Ectodermal cell (in vitro differentiated cells): ENCODE results near the gene CRELD1.
"Not testable (repeated sequence)": the region's sequence is repeated elsewhere in the genome, so short reads cannot be mapped to it uniquely, and the experiment has no call there.

Source experiments
- H3K27ac ChIP-seq: 2 replicates; pipeline ENCODE4 v1.7.0; 2013; ENCODE audit warnings: mild to moderate bottlenecking, low read depth, low read length; ENCODE audit not compliant: insufficient read depth, poor library complexity, severe bottlenecking
- H3K27me3 ChIP-seq: 2 replicates; pipeline ENCODE4 v1.7.0; 2013; ENCODE audit warnings: mild to moderate bottlenecking, low read length; ENCODE audit not compliant: insufficient read depth, control insufficient read depth, poor library complexity, severe bottlenecking
- H3K36me3 ChIP-seq: one replicate; pipeline ENCODE4 v1.7.0; 2013; ENCODE audit warnings: low read length; ENCODE audit not compliant: control insufficient read depth, insufficient read depth
- H3K4me1 ChIP-seq: one replicate; pipeline ENCODE4 v1.7.0; 2013; ENCODE audit warnings: low read length; ENCODE audit not compliant: control insufficient read depth, insufficient read depth
- H3K4me3 ChIP-seq: 2 replicates; pipeline ENCODE4 v1.7.0; 2013; ENCODE audit warnings: low read depth, low read length, control low read depth; ENCODE audit not compliant: insufficient read depth
- H3K9me3 ChIP-seq: 2 replicates; pipeline ENCODE4 v1.7.0; 2013; ENCODE audit warnings: mild to moderate bottlenecking, low read length, moderate library complexity; ENCODE audit not compliant: control insufficient read depth
- WGBS, 2 experiments: methylation state at CpG; one replicate each; pipeline ENCODE4 v1.1.7; 2013; ENCODE audit warnings: missing lambda C conversion rate in 2 of 2; 5-methylcytosine and 5-hydroxymethylcytosine counted together

Gene CRELD1

DNA sequence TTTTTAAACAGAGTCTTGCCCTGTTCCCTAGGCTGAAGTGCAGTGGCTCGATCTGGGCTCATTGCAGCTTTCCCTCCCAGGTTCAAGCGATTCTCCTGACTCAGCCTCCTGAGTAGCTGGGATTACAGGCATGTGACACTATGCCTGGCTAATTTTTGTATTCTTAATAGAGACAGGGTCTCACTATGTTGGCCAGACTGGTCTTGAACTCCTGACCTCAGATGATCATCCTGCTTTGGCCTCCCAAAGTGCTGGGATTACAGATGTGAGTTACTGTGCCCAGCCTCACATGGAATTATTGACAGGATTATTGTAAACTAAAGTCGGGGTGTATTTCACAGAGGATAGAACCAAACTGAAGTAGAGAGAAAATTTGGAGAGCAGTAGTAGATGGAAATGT is 37.9 kb upstream of the CRELD1 start:
- H3K27me3 ChIP-seq, H3K4me3 ChIP-seq, H3K27ac ChIP-seq, H3K4me1 ChIP-seq, H3K9me3 ChIP-seq: not testable (repeated sequence)
- peaks cover 18% of the 10 kb centered on the region for H3K36me3 ChIP-seq
- WGBS, 2 experiments, result 93 to 95% methylated on average over 3 of the region's 3 CpGs

DNA sequence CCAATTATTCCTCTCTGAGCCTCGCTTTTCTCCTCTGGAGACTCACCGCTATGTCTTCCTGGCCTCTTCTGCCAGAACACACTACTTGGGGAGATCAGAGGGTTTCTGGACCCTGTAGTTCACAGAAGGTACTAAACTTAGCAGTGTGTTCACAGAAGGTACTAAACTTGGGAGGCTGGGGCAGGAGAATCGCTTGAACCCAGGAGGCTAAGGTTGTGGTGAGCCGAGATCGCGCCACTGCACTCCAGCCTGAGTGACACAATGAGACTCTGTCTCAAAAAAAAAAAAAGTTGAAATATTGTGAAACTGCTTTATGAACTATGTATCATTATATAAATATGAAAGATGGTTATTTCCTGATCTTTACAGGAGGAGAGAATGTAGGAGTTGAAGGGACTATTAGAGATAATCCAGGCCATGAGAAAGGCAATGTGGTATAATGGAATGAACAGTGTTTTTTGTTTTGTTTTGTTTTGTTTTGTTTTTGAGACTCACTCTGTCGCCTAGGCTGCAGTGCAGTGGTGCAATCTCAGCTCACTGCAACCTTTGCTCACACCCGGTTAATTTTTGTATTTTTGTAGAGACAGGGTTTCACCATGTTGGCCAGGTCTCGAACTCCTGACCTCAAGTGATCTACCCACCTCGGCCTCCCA is 36.8 kb upstream of the CRELD1 start:
- H3K4me3 ChIP-seq, H3K4me1 ChIP-seq, H3K27me3 ChIP-seq, H3K27ac ChIP-seq, H3K9me3 ChIP-seq: not testable (repeated sequence)
- H3K36me3 ChIP-seq, result peaks cover 18% of the 10 kb centered on the region
- 97 to 99% methylated on average over 9 to 10 of the region's 10 CpGs for WGBS, 2 experiments

DNA sequence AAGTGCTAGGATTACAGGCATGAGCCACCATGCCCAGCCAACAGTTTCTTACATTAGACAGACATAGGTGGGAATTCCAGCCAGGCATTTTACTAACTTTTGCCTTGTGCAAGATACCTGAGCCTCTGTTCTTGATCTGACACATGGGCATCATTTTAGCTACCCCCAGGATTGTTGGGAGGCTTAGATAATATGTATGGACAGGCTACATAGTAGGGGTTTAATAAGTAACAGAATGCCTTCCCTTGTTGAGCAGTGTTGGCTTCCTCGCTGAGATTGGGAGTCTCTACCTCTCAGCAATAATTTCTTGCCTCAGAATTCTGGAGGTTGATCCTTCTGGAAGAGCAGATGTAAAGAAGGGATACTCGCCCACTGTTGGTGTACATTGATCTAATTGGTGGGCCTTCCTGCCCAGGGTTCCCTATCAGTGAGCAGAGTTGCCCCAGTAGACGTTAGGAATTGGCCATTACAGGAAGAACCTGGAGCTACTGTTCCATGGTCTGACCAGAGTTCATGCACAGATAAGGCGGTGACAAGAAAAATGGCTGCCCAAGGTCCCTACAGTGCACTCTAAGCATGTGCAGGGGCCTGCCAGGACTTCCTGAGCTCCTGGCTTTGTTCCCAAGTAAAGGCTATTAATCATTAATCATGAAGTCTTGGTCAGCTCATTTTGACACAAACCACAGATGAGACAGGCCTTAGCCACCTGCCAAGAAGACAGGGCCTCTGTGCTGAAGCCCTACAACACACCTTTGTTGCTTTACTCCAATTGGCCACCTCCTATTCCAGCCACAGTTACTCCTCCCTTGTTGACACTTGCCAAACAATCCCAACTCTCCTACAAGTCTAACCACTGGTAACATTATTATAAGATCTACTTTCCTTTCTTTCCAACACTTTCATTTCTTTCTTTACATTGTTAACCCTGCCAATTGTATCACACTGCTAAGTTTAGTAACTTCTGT is 35.9 kb upstream of the CRELD1 start:
- WGBS, 2 experiments, result 82 to 86% methylated on average over 4 of the region's 4 CpGs
- no peaks in the 10 kb centered on the region for H3K9me3 ChIP-seq
- H3K4me1 ChIP-seq, result no peaks in the 10 kb centered on the region
- no peaks in the 10 kb centered on the region for H3K27me3 ChIP-seq
- peak overlapping the region; percentile 26 for H3K27ac ChIP-seq
- H3K4me3 ChIP-seq, result no peak overlapping the region
- H3K36me3 ChIP-seq, result peaks cover 12% of the 10 kb centered on the region

DNA sequence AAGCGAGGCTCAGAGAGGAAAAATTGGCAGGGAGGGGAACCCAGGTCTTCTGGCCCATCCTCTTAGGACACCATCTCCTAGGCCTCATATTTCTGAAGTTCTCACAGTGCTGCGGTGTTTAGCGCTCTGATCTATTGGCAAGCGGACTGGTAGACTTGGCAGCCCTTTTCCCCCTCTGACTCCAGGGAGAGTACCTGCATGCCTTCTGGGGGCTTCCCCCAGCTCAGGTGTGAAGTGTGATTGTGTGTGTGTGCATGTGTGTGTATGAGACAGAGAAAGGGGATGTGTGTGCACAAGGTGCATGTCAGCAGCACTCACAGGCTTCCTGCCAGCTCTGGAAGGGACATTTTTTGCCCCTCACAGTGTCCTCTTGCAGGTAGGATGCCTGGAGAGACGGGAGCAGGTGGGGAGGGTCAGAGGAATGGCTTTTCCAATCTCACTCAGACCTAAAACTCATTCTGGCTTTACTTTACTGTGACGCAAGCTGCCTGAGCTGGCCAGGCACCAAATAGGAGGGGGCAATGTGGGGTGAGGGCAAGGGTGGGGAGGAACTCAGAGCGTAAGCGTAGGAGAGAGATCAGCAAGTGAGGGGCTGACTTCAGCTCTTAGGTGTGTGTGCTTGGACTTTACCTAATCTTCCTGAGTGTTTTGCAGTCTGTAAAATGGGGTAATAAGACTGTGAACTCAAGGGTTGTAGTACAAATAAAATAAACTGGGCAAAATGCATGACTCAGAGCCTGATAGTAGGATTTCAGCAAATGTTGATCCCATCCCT is 35.0 kb upstream of the CRELD1 start:
- no peaks in the 10 kb centered on the region for H3K9me3 ChIP-seq
- H3K36me3 ChIP-seq, result peaks cover 2% of the 10 kb centered on the region
- no peaks in the 10 kb centered on the region for H3K4me1 ChIP-seq
- 80 to 84% methylated on average over 8 of the region's 8 CpGs for WGBS, 2 experiments
- H3K27ac ChIP-seq, result peak overlapping the region; percentile 26
- no peaks in the 10 kb centered on the region for H3K27me3 ChIP-seq
- H3K4me3 ChIP-seq, result no peak overlapping the region

DNA sequence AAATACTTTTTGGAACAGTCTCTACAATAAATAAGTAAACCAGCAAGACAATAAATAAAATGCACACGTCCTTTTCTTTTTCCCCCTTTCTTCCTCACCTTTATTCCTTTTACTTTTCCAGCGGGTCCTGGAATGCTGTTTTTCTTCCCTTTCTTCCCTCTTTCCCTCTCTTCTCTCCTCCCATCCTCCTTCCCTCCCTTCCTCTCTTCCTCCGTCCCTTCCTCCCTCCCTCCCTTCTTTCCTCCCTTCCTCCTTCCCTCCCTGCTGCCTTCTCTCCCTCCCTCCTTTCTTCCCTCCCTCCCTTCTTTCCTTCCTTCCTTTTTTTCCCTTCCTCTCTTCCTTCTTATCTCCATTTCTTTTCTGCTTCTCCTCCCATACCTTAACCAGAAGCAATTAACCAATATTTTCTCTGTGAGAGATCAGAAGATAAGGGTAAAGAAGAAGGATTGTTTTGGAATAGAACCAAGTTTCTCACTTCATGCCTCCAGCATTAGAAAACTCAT is 34.3 kb upstream of the CRELD1 start:
- Histone ChIP-seq H3K4me3 (no peak overlapping the region), H3K27me3 (no peaks in the 10 kb centered on the region), H3K36me3 (no peaks in the 10 kb centered on the region), H3K9me3 (no peaks in the 10 kb centered on the region), H3K4me1 (no peaks in the 10 kb centered on the region), H3K27ac (no peak overlapping the region)
- 77 to 81% methylated on average over 3 of the region's 3 CpGs for WGBS, 2 experiments

DNA sequence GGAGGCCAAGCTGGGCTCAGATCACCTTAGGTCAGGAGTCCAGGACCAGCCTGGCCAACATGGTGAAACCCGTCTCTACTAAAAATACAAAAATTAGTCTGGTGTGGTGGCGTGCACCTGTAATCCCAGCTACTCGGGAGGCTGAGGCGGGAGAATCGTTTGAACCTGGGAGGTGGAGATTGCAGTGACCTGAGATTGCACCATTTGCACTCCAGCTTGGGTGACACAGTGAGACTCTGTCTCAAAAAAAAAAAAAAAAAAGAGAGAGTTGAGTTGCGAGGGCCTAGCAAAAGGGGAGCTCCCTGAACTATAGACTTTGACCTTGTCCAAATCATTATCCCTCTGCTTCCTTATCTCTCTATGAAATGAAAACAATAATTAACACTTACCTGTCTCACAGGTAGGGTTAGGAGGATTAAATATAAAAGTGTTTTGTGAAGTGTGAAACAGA is 32.6 kb upstream of the CRELD1 start:
- WGBS, 2 experiments, result 92 to 97% methylated on average over 5 of the region's 6 CpGs
- not testable (repeated sequence) for H3K4me3 ChIP-seq, H3K36me3 ChIP-seq, H3K27ac ChIP-seq, H3K9me3 ChIP-seq, H3K4me1 ChIP-seq, H3K27me3 ChIP-seq

DNA sequence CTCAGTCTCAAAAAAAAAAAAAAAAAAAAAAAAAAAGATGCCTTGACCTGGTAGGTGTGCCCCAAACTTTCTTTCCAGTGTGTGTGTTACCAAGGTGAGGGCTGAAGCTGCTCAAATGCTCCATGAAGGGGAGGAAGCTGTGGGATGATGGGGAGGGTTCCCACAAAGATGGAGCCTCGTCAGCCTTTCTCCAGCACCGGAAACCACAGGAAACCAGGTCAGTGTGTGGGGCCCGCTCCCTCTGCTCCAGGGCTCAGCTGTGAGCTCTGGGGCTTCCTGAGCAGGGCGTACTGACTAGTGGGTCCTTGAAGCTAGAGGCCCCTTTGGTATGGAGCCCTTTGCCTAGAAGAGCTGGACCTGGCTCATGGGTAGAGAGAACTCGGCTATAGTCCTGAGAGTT is 31.7 kb upstream of the CRELD1 start:
- H3K4me3 ChIP-seq, result no peak overlapping the region
- no peaks in the 10 kb centered on the region for H3K36me3 ChIP-seq
- H3K27me3 ChIP-seq, result no peaks in the 10 kb centered on the region
- no peaks in the 10 kb centered on the region for H3K9me3 ChIP-seq
- H3K27ac ChIP-seq, result no peak overlapping the region
- H3K4me1 ChIP-seq, result no peaks in the 10 kb centered on the region
- 93 to 94% methylated on average over 5 of the region's 5 CpGs for WGBS, 2 experiments

DNA sequence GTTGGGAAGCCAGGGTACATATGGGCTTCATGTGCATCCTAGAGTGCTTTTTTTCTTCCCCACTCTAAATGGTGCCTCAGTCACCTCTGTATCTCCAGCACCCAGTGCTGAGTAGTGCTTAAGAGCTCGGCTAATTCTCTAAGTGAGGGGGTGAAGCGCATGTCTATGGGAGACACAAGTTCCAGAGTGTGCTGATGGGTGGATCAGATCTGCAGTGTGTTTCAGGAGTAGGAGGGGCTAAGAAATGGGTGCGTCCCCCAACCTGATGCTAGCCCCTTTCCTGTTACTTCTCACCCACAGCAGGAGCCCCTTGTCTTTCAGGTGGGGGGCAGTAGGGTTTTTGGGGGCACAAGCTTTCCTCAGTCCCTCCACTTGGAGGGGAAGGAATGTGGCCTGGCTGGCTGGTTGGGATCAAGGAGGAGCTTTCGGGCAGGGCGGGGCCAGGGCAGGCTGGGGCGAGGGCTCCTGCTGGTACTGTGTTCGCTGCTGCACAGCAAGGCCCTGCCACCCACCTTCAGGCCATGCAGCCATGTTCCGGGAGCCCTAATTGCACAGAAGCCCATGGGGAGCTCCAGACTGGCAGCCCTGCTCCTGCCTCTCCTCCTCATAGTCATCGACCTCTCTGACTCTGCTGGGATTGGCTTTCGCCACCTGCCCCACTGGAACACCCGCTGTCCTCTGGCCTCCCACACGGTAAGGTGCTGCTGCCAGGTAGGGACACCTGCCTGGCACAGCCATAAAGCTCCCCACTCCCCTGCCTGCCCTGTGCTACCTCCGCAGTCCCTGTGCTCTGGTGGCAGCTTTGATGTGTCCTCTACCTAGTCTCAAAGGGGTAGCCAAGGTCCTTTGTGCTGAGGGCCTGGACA is 31.0 kb upstream of the CRELD1 start, which contains the start of gene IL17RE:
Gene IL17RE, plus strand, starts transcription at position 477 of the 866 bp plus-strand sequence. Its CDS starts 85 bp downstream, at position 562.
- WGBS, 2 experiments, result 69 to 73% methylated on average over 13 of the region's 13 CpGs

DNA sequence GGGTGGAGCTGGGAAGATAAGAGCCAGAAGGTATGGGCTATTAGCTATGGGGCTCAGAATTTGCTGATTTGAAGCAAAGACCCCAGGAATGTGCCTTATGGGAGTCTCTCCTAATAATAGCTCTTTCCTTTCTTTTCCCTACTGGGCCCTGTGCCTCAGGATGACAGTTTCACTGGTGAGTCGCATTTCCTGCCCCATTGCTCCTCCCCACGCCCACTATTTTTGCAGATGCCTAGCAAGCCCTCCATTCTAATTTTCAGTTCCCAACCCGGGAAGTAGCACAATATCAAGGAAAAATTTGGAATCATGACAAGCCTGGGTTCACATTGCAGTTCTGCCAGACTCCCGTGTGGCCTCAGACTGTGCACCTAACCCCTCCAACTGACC is 30.4 kb upstream of the CRELD1 start:
- WGBS, 2 experiments, result 78 to 81% methylated on average over 4 of the region's 4 CpGs
- no peaks in the 10 kb centered on the region for H3K27me3 ChIP-seq
- H3K27ac ChIP-seq, result no peak overlapping the region
- H3K36me3 ChIP-seq, result no peaks in the 10 kb centered on the region
- H3K4me1 ChIP-seq, result no peaks in the 10 kb centered on the region
- no peaks in the 10 kb centered on the region for H3K9me3 ChIP-seq
- H3K4me3 ChIP-seq, result no peak overlapping the region

More for the DNA sequence above, 31.0 kb upstream of the CRELD1 start, which contains the start of gene IL17RE:
- H3K9me3 ChIP-seq, result no peaks in the 10 kb centered on the region
- no peak within 1 kb of the TSS for H3K4me3 ChIP-seq
- H3K4me1 ChIP-seq, result no peaks in the 10 kb centered on the region
- H3K36me3 ChIP-seq, result no peaks in the 10 kb centered on the region
- no peak within 1 kb of the TSS for H3K27ac ChIP-seq
- no peaks in the 10 kb centered on the region for H3K27me3 ChIP-seq
